DOHH2 (cell line): Measurements from ENCODE around the gene C3orf18.

Source experiments
- H3F3A ChIP-seq: fragments of 200-600 bp; sonication (generic), shearing (Covaris generic); 2 replicates; pipeline ENCODE4 v1.6.0; 2016; ENCODE audit warnings: antibody characterized with exemption, mild to moderate bottlenecking; ENCODE audit not compliant: control insufficient read depth, insufficient read depth
- H3K27ac ChIP-seq: fragments of 200-600 bp; sonication (generic); 2 replicates; pipeline ENCODE4 v1.5.1; 2014; ENCODE audit warnings: low read depth, mild to moderate bottlenecking, low read length, moderate library complexity
- H3K27me3 ChIP-seq: fragments of 200-600 bp; sonication (generic); 2 replicates; pipeline ENCODE4 v1.6.1; 2014; ENCODE audit warnings: mild to moderate bottlenecking, low read length, mixed read lengths; ENCODE audit not compliant: control insufficient read depth
- H3K36me3 ChIP-seq: fragments of 200-600 bp; sonication (generic); 2 replicates; pipeline ENCODE4 v1.6.1; 2014; ENCODE audit warnings: mild to moderate bottlenecking, low read length, moderate library complexity, mixed read lengths; ENCODE audit not compliant: control insufficient read depth
- H3K4me1 ChIP-seq: fragments of 200-600 bp; sonication (generic); 2 replicates; pipeline ENCODE4 v1.6.1; 2014; ENCODE audit warnings: mild to moderate bottlenecking, low read length, mixed read lengths; ENCODE audit not compliant: control insufficient read depth
- H3K4me2 ChIP-seq: fragments of 200-600 bp; sonication (generic); 2 replicates; pipeline ENCODE4 v1.6.0; 2014; ENCODE audit warnings: mild to moderate bottlenecking, low read length, moderate library complexity
- H3K4me3 ChIP-seq: fragments of 200-600 bp; sonication (generic); 2 replicates; pipeline ENCODE4 v1.5.1; 2014; ENCODE audit warnings: mild to moderate bottlenecking, low read length, mixed read lengths
- H3K79me2 ChIP-seq: fragments of 200-600 bp; sonication (generic); 2 replicates; pipeline ENCODE4 v1.6.1; 2014; ENCODE audit warnings: mild to moderate bottlenecking, low read length, mixed read lengths; ENCODE audit not compliant: control insufficient read depth
- H3K9me2 ChIP-seq: fragments of 200-600 bp; sonication (generic); replicated peaks from 2 replicates; pipeline ENCODE4 v1.6.1; 2014; ENCODE audit warnings: mild to moderate bottlenecking, low read length, mixed read lengths; ENCODE audit not compliant: control insufficient read depth
- H3K9me3 ChIP-seq: fragments of 200-600 bp; sonication (generic); 2 replicates; pipeline ENCODE4 v1.6.1; 2014; ENCODE audit warnings: antibody characterized with exemption, low read length, mixed read lengths; ENCODE audit not compliant: control insufficient read depth, insufficient read depth
- H4K20me1 ChIP-seq: fragments of 200-600 bp; sonication (generic); 2 replicates; pipeline ENCODE4 v1.6.0; 2014; ENCODE audit warnings: low read depth, mild to moderate bottlenecking, antibody characterized with exemption, low read length, moderate library complexity; ENCODE audit not compliant: control insufficient read depth, insufficient read depth
- CTCF ChIP-seq: fragments of 200-600 bp; sonication (generic); IDR thresholded peaks from one replicate; pipeline ENCODE4 v1.5.1; 2014; ENCODE audit warnings: antibody characterized with exemption, mild to moderate bottlenecking, low read depth, low read length; ENCODE audit not compliant: poor library complexity, severe bottlenecking
- EZH2phosphoT487 ChIP-seq: fragments of 200-600 bp; sonication (generic); IDR thresholded peaks from 2 replicates; pipeline ENCODE4 v1.6.1; 2017; ENCODE audit warnings: borderline replicate concordance, mild to moderate bottlenecking, antibody characterized with exemption, low read length, moderate library complexity, mixed read lengths

The C3orf18 gene

GRCh38 chr3:50615190-50615589 lies 47.6 kb upstream of the C3orf18 start:
- Histone ChIP-seq H4K20me1 (peaks cover 12% of the 10 kb centered on the region), H3K4me1 (peaks cover 36% of the 10 kb centered on the region), H3K4me3 (no peak overlapping the region), H3K27ac (no peak overlapping the region), H3K9me2 (no peaks in the 10 kb centered on the region), H3K27me3 (peaks cover 42% of the 10 kb centered on the region), H3K36me3 (no peaks in the 10 kb centered on the region), H3K79me2 (peaks cover 6% of the 10 kb centered on the region; the same call in 1 of the 2 replicates), H3K9me3 (no peaks in the 10 kb centered on the region), H3K4me2 (no peak overlapping the region), H3F3A (peaks cover 13% of the 10 kb centered on the region)
- TF ChIP-seq EZH2phosphoT487 (no peak), CTCF (no peak)

GRCh38 chr3:50612970-50613846 lies 45.7 kb upstream of the C3orf18 start:
- H3K27me3 ChIP-seq, result peaks cover 61% of the 10 kb centered on the region

GRCh38 chr3:50612234-50612882 lies 44.8 kb upstream of the C3orf18 start:
- Histone ChIP-seq H3K4me2 (peak overlapping the region; percentile 98), H3K9me2 (no peaks in the 10 kb centered on the region), H3K79me2 (no peaks in the 10 kb centered on the region; the same call in 1 of the 2 replicates), H3K4me3 (peak overlapping the region; percentile 77), H3K4me1 (peaks cover 21% of the 10 kb centered on the region), H3K9me3 (no peaks in the 10 kb centered on the region), H3K27me3 (peaks cover 63% of the 10 kb centered on the region), H3K27ac (no peak overlapping the region), H4K20me1 (peaks cover 15% of the 10 kb centered on the region), H3F3A (peaks cover 13% of the 10 kb centered on the region), H3K36me3 (no peaks in the 10 kb centered on the region)
- TF ChIP-seq CTCF, result no peak

More at GRCh38 chr3:50612970-50613846, 45.7 kb upstream of the C3orf18 start:
- H3K9me3 ChIP-seq, result no peaks in the 10 kb centered on the region
- H3K79me2 ChIP-seq, result peaks cover 6% of the 10 kb centered on the region; the same call in 1 of the 2 replicates
- H3K4me1 ChIP-seq, result peaks cover 29% of the 10 kb centered on the region
- no peaks in the 10 kb centered on the region for H3K9me2 ChIP-seq
- peaks cover 13% of the 10 kb centered on the region for H3F3A ChIP-seq
- H3K4me2 ChIP-seq, result no peak overlapping the region
- H3K36me3 ChIP-seq, result no peaks in the 10 kb centered on the region
- no peak overlapping the region for H3K27ac ChIP-seq
- no peak for TF ChIP-seq EZH2phosphoT487
- no peak for TF ChIP-seq CTCF
- H3K4me3 ChIP-seq, result no peak overlapping the region
- peaks cover 15% of the 10 kb centered on the region for H4K20me1 ChIP-seq
